Gastrocnemius medialis (tissue), 4 donors: ENCODE results near the gene RTP4.

ENCODE experiments used
- POLR2A ChIP-seq, 2 donors: fragments of 450-650 bp; IDR thresholded peaks; one replicate each; pipeline ENCODE4 v1.6.1; 2017; ENCODE audit warnings: antibody characterized with exemption in 2 of 2, mild to moderate bottlenecking in 2 of 2, moderate library complexity in 2 of 2
- TF ChIP-seq, protein P1 (sequence below), 5 experiments: fragments of 450-650 bp in 3 of 5; fragments of 200-600 bp in 2 of 5; sonication (generic) in 2 of 5; IDR thresholded peaks in 4 of 5; conservative IDR thresholded peaks in 1 of 5; 1 replicate in 4 of 5; 2 replicates in 1 of 5; pipeline ENCODE4 v1.5.1; 2016 to 2019; ENCODE audit warnings: antibody characterized with exemption in 5 of 5, mild to moderate bottlenecking in 3 of 5, moderate library complexity in 3 of 5

- no peak for TF ChIP-seq POLR2A (IDR thresholded peaks at IDR 0.05)
- TF ChIP-seq, protein P1, sequence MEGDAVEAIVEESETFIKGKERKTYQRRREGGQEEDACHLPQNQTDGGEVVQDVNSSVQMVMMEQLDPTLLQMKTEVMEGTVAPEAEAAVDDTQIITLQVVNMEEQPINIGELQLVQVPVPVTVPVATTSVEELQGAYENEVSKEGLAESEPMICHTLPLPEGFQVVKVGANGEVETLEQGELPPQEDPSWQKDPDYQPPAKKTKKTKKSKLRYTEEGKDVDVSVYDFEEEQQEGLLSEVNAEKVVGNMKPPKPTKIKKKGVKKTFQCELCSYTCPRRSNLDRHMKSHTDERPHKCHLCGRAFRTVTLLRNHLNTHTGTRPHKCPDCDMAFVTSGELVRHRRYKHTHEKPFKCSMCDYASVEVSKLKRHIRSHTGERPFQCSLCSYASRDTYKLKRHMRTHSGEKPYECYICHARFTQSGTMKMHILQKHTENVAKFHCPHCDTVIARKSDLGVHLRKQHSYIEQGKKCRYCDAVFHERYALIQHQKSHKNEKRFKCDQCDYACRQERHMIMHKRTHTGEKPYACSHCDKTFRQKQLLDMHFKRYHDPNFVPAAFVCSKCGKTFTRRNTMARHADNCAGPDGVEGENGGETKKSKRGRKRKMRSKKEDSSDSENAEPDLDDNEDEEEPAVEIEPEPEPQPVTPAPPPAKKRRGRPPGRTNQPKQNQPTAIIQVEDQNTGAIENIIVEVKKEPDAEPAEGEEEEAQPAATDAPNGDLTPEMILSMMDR (IDR thresholded peaks at IDR 0.05 in 4 of 5, conservative IDR thresholded peaks at IDR 0.05 in 1 of 5), result no peak
Observed at GRCh38 chr3:187328691-187329090, 39.5 kb upstream of the RTP4 start.
